Forelimb muscle (tissue), 1 donor: Measurements from ENCODE around the gene INO80. TPM values are rescaled to one million over a fixed set of nuclear protein-coding genes. Genes with fewer than 3 reads are reported as not detected.
A peak's percentile ranks its signal among the peaks of the same experiment; 100 is the strongest.
"Not testable (repeated sequence)": the region's sequence is repeated elsewhere in the genome, so short reads cannot be mapped to it uniquely, and the experiment has no call there.

Experiments
- DNase-seq: peaks from one replicate; pipeline ENCODE4 v3.0.0-alpha.2; 2013; ENCODE audit warnings: low read depth
- polyA plus RNA-seq: library from polyadenylated mRNA; unstranded; fragments of 120-200 nt; gene quantifications from one replicate; pipeline ENCODE4 v1.2.1, GENCODE V29; 2013; ENCODE audit not compliant: insufficient read length

INO80 gene, protein sequence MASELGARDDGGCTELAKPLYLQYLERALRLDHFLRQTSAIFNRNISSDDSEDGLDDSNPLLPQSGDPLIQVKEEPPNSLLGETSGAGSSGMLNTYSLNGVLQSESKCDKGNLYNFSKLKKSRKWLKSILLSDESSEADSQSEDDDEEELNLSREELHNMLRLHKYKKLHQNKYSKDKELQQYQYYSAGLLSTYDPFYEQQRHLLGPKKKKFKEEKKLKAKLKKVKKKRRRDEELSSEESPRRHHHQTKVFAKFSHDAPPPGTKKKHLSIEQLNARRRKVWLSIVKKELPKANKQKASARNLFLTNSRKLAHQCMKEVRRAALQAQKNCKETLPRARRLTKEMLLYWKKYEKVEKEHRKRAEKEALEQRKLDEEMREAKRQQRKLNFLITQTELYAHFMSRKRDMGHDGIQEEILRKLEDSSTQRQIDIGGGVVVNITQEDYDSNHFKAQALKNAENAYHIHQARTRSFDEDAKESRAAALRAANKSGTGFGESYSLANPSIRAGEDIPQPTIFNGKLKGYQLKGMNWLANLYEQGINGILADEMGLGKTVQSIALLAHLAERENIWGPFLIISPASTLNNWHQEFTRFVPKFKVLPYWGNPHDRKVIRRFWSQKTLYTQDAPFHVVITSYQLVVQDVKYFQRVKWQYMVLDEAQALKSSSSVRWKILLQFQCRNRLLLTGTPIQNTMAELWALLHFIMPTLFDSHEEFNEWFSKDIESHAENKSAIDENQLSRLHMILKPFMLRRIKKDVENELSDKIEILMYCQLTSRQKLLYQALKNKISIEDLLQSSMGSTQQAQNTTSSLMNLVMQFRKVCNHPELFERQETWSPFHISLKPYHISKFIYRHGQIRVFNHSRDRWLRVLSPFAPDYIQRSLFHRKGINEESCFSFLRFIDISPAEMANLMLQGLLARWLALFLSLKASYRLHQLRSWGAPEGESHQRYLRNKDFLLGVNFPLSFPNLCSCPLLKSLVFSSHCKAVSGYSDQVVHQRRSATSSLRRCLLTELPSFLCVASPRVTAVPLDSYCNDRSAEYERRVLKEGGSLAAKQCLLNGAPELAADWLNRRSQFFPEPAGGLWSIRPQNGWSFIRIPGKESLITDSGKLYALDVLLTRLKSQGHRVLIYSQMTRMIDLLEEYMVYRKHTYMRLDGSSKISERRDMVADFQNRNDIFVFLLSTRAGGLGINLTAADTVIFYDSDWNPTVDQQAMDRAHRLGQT (N-terminal part only)
- polyA plus RNA-seq = 18.3 TPM

DNA sequence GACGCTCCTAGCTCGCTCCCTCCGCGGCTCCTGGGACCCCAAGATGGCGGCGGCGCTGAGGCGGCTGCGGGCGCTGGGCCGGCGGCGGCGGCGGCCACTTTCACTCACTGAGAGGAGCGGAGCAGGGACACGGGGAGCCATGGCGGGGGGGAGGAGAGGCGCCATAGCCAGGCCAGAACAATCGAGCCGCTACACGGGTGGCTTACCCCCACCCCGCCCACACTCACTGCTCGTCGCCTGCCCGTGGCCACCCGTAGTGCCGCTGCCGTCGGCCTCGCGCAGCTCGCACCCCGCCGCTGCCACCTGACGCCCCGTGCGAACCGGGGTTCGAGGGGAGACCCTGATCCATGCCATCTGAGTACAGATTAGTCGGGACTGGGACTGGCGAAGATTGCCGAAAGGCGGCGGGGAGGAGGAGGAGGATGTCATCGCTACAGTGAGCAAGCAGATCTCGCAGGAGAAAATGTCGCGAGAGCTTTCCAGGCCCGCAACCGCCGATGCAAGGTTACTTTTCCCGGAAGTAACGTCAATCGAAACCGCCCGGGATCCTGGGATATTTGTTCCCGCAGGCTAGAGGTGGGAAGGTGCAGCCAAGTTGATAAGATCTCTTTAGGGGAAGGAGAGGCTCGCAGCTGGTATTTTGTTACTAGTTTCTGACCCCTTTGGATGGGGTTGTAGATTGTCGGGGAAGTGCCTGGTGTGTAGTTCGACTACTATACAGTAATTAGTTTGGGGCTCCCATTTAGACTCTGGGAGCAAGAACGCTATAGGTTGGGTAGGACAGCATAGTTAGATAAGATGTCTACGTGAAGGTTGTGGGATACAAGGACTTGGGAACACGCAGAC is at the start of gene INO80:
Gene INO80, minus strand, starts transcription at position 165 of the 846 bp plus-strand sequence. CDS start 19,970 bp downstream, outside the sequence.
- peak; percentile 99 for DNase-seq

DNA sequence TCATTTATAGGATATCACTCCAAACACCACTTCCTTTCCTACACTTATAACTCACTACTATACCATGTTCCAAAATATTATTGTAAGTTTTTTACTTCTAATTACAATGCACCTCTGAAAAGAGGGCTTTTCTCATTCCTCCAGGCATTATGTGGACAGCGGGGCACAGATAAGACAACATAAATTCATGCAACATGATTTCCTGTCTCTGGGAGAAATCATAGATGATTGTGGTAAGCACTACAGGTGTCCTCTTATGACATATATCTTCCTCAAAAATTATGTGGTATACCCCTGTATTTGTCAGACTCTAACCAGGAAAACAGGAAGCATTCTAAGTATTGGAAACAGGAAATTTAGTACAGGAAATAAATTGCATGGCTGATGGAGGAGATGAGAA is 45.7 kb upstream of the INO80 start:
- DNase-seq = no peak

DNA sequence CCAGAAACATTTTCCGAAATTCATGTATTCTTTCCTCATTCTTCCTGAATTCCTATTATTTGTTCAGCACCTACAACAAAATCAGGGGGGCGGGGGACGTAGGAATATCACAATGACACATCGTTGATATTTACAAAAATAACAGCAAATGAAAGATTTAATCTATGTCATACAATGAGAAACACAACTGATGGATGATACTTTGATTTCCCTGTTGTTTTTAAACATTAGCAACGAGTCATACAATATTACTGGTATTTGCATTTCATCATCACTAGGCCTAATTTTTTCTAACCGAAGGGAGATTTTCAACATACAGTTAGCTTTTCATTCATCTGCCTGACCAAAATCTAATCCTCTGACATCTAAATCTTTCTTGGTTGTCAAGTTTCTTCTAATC is 45.3 kb upstream of the INO80 start:
- no peak for DNase-seq

DNA sequence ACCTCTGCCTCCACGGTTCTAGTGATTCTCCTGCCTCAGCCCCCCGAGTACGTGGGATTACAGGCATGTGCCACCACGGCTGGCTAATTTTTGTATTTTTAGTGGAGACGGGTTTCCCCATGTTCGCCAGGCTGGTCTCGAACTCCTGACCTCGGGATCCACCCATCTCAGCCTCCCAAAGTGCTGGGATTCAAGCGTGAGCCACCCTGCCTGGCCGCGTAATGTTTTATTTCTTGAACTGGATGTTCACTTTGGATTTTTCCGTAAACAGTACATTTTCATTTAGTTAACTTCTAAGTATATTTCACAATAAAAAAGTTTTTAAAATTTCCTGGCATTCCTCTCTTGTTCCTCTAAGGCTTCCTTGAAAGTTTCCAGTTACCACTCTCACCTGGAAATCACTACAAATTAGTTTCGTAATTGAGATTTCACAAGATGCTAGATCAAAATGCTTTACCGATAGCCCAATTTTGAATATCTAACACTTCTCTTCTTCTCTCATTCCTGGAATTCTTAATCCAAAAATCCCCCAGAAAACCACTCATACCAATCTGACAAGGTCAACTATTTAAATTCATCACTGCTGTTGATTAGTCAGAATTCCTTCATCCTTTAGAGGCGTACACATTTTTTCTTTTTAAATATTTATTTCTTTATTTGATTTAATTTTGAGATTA is 44.7 kb upstream of the INO80 start:
- DNase-seq = no peak

DNA sequence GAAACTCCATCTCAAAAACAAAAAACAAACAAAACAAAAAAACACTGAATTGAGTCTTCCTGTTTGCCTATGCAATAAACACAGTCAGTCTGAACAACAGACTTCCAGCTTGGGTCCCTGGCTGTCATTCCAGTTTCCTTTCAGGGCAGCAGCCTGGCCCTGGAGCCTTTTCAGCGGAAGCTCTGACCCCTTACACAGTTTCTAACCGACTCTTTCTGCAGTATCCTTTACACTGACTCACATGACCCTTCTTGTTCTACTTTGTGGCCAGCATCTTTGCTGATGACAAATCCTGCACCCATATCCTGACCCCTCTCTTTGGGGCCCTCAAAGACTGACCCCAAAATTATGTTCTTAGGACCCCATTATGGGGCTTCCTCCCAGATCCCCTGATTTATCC is 38.3 kb upstream of the INO80 start:
- no peak for DNase-seq

DNA sequence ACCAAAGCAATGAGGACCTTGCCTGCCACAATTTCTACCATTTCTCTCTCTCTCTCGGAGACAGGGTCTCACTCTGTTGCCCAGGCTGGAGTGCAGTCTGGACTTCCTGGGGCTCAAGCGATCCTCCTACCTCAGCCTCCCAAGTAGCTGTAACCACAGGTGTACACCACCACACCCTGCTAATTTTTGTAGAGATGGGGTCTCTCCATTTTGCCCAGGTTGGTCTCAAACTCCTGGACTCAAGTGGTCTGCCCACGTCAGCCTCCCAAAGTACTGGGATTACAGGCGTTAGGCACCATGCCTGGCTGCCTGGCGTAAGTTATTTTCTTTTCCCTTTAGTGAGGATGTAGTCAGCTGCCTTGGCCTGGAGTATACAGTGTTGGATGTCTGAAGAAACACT is 37.7 kb upstream of the INO80 start:
- DNase-seq = no peak

DNA sequence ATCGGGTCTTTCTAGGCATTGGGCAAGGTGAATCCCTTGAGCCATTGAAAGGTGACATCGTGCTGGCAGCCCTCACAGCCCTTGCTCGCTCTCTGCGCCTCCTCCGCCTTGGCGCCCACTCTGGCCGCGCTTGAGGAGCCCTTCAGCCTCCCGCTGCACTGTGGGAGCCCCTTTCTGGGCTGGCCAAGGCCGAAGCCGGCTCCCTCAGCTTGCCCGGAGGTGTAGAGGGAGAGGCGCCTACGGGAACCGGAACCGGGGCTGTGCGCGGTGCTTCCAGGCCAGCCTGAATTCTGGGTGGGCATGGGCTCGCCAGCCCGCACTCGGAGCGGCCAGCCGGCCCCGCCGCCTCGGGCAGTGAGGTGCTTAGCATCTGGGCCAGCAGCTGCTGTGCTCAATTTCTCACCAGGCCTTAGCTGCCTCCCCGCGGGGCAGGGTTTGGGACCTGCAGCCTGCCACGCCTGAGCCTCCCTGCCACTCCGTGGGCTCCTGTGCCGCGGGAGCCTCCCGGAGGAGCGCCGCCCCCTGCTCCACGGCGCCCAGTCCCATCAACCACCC is 35.4 kb upstream of the INO80 start:
- DNase-seq = no peak

DNA sequence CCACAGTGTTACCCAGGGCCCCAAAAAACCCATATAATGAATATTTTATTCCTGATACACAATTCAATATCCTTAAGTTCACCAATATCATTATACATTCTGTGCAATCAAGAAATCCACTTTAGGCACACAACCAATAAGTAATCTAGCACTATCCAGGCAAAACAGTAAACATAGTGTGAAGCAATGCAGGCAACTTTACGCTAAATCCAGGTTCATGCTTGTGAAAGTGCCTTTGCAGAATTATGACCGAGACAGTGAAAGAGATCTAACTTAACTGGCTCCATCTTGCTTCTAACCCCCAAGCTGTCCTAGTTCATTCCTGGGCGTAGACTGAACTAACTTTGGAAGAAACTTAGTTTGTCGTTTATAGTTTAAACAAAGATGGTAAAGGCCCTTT is 34.2 kb upstream of the INO80 start:
- no peak for DNase-seq

DNA sequence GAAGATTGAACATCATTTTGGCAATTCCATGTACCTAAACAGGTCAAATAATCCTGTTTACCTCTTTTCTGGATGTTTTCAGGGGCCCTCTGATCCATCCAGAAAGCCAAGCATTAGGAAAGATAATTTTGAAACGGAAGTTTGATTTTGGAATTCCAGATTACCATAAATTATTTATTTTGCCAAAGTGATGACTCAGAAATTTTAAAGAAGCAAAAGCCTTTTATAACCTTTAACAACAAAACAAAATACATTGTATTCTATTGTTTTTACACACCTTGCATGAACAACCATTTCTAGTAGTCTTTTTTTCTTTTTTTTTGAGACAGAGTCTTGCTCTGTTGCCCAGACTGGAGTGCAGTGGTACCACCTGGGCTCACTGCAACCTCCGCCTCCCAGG is 32.0 kb upstream of the INO80 start:
- no peak for DNase-seq

DNA sequence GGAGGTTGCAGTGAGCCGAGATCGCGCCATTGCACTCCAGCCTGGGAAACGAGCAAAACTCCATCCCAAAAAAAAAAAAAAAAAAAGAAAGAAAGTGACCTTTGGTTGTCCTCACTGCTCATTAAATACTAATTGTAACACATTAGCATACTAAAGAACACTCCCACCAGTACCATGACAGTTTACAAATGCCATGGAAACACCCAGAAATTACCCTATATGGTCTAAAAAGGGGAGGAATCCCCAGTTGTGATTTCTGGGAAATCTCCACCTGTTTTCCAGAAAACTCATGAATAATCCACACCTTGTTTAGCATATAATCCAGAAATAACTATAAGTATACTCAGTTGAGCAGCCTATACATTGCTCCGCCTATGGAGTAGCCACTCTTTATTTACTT is 23.5 kb upstream of the INO80 start:
- no peak for DNase-seq

DNA sequence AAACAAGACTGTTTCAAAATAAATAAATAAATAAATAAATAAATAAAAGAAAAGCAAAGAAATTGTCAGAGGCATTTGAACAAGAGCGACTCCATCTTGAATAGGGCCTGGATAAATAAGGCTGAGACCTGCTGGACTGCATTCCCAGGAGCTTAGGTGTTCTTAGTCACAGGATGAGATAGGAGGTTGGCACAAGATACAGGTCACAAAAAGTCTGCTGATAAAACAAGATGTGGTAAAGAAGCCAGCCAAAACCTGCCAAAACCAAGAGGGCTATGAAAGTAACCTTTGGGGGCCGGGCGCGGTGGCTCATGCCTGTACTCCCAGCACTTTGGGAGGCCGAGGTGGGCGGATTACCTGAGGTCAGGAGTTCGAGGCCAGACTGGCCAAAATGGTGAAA is 23.0 kb upstream of the INO80 start:
- DNase-seq = not testable (repeated sequence)

DNA sequence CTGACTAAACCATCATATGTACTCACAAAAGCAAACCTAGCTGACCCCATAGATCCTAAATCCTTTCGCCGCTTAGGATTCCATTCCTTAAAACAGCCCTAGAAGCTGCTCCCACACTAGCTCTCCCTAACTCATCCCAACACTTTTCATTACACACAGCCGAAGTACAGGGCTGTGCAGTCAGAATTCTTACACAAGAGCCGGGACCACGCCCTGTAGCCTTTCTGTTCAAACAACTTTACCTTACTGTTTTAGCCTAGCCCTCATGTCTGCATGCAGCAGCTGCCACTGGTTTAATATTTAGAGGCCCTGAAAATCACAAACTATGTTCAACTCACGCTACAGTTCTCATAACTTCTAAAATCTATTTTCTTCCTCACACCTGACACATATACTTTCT is 19.5 kb upstream of the INO80 start:
- not testable (repeated sequence) for DNase-seq

DNA sequence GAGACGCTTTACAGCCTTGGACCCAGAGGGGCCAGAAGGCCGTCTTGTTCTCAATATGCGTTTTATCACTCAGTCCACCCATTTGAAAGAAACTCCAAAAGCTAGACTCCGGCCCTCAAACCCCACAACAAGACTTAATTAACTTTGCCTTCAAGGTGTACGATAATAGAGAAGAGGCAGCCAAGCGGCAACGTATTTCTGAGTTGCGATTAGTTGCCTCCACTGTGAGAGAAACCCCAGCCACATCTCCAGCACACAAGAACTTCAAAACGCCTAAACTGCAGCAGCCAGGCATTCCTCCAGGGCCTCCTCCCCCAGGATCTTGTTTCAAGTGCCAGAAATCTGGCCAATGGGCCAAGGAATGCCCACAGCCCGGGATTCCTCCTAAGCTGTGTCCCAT is 17.4 kb upstream of the INO80 start:
- no peak for DNase-seq

DNA sequence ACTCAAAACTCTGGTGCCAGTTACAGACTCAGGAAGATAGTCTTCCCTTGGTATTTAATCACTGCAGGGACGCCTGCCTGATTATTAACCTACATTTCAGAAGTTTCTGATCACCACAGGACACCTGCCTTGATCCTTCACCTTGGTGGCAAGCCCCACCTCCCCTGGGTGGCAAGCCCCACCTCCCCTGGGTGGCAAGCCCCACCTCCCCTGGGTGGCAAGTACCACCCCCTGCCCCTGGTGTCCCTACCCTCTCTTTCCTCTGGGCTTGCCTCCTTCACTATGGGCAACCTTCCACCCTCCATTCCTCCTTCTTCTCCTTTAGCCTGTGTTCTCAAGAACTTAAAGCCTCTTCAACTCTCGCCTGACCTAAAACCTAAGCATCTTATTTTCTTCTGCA is 16.0 kb upstream of the INO80 start:
- DNase-seq = not testable (repeated sequence)

DNA sequence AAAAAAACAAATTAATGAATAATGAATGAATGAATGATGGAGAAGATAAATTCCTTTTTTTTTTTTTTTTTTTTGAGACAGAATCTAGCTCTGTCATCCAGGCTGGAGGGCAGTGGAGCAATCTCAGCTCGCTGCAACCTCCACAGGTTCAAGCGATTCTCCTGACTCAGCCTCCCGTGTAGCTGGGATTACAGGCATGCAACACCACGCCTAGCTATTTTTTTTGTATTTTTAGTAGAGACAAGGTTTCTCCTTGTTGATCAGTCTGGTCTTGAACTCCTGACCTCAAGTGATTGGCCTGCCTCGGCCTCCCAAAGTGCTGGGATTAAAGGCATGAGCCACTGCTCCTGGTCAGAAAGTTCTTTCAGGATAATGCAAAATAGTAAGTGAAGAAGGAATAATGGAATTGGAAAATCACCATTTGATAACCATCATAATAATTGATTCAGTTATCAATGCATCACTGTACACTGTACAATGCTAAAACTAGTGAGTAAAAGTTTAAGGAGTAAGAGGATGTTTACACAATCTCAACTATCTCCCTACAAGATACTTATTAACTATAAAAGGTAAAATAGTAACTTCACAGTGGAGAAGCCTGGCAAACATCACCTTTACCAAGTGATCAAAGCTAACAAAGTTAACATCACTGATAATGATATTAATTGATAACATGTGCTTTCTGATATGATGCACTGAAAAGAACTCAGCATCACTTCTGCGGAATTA is 12.3 kb upstream of the INO80 start:
- DNase-seq = no peak

DNA sequence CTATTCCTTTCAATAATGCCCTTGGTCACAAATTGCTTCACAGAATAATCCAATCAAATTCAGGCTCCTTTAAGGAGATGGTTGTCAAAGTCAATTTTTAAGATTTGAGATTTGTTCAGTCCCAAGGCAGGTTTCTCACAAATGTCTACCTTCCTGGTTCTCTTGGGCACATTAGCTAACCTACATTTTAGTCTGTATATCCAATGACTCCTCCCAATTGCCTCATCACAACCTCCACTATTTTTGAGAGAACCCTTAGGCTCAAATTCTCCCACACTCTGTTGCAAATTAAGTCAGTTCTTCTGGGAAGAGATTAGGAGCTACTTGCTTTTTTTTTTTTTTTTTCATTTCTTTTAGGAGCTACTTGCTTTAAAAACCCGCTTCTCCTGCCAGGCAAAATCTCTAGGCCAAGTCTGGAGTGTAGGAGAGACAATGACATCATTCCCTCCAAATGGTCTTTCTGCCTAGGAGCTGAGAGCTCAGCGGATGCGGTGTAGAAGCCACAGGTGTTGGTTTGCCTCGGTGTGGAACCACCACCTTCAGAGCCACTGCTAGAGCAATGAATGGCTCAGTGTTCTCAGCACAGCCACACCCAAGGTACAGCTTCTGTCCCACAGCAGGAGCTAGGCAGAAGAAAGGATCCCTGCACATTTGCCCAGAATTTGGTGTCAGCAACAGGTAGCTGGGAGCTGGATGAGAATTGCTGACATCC is 10.0 kb upstream of the INO80 start:
- no peak for DNase-seq

DNA sequence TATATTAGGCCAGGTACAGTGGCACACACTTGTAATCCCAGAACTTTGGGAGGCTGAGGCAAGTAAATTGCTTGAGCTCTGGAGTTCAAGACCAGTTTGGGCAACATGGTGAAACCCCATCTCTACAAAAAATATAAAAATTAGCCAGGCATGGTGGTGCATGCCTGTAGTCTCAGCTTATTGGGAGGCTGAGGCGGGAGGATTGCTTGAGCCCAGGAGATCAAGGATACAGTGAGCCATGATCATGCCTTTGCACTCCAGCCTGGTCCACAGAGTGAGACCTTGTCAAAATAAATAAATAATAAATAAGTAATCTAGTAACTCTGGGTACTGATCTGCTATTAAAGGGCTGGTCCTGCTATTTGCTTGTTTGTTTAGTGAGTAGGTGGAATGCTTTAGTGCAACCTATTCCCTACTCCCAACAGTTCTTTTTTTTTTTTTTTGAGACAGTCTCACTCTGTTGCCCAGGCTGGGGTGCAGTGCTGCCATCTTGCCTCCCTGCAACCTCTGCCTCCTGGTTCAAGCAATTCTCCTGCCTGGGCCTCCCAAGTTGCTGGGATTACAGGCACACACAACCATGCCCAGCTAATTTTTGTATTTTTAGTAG is 9.1 kb upstream of the INO80 start:
- no peak for DNase-seq

DNA sequence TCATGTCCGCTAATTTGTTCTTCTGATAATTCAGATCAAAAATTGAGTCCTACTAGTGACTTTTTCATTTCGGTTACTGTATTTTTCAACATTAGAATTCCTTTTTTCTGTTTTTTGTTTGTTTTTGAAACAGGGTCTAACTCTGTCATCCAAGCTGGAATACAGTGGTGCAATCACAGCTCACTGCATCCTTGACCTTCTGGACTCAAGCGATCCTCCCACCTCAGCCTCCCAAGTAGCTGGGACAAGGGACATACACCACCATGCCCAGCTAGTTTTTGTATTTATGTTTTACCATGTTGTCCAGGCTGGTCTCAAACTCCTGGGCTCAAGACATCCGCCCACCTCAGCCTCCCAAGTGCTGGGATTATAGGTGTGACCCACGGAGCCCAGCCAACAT is 8.0 kb upstream of the INO80 start:
- DNase-seq = no peak

DNA sequence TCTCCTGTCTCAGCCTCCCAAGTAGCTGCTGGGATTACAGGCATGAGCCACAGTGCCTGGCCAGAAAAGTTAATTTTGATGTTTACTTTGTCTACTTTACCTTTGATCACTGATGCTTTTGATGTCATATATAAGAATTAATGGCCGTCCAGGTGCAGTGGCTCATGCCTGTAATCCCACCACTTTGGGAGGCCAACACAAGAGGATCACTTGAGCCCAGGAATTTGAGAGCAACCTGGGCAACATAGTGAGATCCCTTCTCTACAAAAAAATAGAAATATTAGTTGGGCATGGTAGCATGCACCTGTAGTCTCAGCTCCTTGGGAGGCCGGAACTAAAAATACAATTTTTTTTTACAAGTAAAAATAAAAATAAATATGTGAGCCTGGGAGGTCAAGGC is 6.8 kb upstream of the INO80 start:
- no peak for DNase-seq
